HG03571 (cell line): ENCODE data around the gene POP7.
"Not testable (repeated sequence)": the region's sequence is repeated elsewhere in the genome, so short reads cannot be mapped to it uniquely, and the experiment has no call there.

ENCODE experiments used
- ATAC-seq: cut with Tn5 transposase; IDR thresholded peaks from one replicate; pipeline ENCODE4 v1.9.1; 2021; ENCODE audit not compliant: unreplicated experiment

The POP7 gene

GRCh38 chr7:100723732-100724275, 17.9 kb downstream of the POP7 start:
- no peak for ATAC-seq

- ATAC-seq, result not testable (repeated sequence)
Measured at GRCh38 chr7:100724364-100724763, 18.4 kb downstream of the POP7 start.

DNA sequence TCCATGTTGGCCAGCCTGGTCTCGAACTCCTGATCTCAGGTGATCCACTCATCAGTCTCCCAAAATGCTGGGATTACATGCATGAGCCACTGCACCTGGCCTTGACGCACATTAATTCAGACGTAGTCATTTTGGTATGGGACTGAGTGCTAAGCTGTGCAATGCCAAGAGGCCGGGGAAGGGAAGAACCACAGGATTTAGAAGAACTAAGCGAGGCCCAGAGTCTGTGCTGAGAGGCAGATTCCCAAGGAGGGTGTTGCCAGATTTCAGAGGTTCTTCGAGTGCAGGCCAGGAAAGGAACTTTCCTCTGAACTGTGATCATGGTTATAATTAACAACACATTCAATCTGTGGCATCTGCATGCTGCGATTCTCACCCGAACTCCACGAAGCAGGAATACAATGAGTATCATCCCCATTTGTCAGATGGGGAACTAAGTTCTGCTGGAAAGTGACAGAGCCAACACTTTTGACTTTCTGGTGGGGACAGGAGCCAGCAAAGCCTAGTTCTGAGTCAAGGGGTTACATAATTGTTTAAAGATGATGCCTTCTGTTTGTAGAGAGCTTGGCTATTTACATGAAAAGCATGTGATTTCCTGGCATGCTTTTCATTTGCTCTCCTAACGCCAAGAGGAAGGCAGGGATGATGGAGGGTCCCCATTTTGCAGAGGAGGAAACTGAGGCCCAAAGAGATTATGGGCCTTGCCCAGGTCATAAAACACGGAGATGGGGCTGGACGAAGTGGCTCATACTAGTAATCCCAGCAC, 21.3 kb downstream of the POP7 start:
- ATAC-seq, result no peak

DNA sequence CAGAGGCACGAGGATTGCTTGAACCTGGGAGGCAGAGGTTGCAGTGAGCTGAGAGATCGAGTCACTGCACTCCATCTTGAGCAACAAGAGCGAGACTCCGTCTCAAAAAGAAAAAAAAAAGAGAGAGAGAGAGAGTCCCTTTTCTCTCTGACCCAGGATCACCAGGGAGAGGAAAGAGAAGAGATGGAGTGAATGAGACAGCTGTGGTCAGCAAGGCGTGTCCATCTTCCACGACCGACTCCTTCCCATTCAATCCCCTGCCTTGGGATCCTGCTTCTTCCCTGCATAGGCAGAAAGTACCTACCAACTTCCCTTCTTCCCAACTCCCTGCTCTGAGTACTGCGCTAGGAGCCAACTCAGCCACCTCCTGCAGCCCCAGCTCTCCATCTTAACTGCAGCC, 22.3 kb downstream of the POP7 start:
- ATAC-seq, result no peak

DNA sequence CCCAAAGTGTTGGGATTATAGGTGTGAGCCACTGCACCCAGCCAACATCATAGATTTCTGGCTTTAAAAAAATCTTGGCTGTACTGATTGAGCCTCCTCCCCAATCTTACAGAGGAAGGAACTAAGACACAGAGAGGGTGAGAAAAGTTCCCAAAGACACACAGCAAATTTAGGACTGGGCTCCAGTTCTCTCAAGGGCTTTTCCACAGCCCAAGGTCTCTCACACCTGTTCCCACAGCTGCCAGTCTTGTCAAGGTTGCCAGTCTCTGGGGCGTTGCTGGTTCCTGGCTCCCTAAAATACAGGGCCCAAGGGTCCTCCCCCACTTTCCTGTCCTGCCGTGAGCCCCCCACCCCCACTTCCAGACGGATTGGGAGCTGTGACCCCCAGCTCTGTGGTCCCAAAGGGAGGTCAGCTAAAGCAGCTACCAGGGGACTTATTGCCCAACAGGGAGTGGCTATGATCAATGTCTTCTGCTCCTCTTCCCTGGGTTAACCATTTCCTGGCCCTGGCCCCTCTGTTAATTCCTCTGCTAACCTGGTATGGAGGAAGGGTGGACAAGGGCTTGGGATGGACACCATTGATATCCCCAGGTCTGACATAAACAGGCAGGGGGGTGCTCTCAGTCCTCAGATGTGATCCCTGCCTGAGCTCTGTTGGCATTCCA, 24.3 kb downstream of the POP7 start:
- ATAC-seq, result no peak

DNA sequence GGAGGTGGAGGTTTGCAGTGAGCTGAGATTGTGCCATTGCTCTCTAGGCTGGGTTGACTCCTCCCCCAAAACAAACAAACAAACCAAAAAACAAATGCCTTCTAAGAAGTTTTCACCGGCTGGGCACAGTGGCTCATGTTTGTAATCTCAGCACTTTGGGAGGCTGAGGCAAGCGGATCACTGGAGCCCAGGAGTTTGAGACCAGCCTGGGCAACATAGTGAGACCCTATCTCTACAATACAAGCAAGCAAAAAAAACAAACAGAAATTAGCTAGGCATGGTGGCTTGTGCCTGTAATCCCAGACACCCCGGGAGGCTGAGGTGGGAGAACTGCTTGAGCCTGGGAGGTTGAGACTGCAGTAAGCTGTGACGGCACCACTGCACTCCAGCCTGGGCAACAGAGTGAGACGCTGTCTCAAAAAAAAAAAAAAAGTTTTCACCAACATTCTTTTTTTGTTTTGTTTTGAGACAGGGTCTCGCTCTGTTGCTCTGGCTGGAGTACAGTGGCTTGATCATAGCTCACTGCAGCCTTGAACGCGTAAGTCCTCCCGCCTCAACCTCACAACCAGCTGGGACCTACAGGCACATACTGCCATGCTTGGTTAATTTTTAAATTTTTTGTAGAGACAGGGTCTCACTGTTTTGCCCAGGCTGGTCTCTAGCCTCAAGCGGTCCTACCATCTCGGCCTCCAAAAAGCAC, 26.2 kb downstream of the POP7 start:
- no peak for ATAC-seq

DNA sequence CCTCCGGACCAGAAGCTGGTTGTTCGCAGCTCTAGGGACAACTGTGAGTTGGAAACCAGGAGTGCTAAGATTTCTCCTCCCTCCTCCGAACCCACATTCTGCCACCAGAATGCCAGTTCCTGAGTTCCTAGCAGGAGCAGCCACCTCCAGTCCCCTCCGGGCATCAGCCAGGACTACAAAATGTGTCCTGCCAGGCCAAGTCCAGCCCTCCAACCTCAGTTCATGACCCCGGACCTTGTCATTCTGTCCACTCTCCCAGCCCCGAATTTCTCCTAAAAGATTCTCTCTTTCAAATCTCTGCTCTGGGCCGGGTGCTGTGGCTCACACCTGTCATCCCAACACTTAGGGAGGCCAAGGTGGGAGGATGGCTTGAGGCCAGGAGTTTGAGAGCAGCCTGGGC, 29.8 kb downstream of the POP7 start:
- no peak for ATAC-seq

DNA sequence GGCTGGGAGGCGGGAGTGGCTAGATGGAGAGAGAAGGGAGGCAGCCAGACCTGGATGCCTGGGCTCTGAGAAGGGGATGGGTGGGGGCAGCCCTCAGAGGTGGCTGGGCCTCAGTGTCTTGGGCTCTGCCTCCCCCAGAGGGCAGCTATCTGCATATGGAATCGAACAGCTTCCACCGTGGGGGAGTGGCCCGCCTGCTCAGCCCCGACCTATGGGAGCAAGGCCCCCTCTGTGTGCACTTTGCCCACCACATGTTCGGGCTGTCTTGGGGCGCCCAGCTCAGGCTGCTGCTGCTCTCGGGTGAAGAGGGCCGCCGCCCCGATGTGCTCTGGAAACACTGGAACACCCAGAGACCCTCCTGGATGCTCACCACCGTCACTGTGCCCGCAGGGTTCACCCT, 30.8 kb downstream of the POP7 start:
- ATAC-seq, result no peak

- ATAC-seq, result no peak
Measured at GRCh38 chr7:100739934-100740333, 34.0 kb downstream of the POP7 start.

GRCh38 chr7:100744605-100745004, 38.7 kb downstream of the POP7 start:
- no peak for ATAC-seq

- no peak for ATAC-seq
Measured at GRCh38 chr7:100745184-100745583, 39.3 kb downstream of the POP7 start.

GRCh38 chr7:100752994-100753393, 47.1 kb downstream of the POP7 start:
- ATAC-seq, result no peak

GRCh38 chr7:100753750-100754149, 47.8 kb downstream of the POP7 start:
- ATAC-seq, result no peak
